OCI-LY1 (cell line): ENCODE data around the gene COL21A1.

Source experiments
- CTCF ChIP-seq: fragments of 200-600 bp; sonication (generic), shearing (Covaris generic); IDR thresholded peaks from 2 replicates; pipeline ENCODE4 v1.5.1; 2017; ENCODE audit warnings: mild to moderate bottlenecking, antibody characterized with exemption, low read length, moderate library complexity, mixed read lengths
- EZH2 ChIP-seq: fragments of 200-600 bp; sonication (generic), shearing (Covaris generic); IDR thresholded peaks from 2 replicates; pipeline ENCODE4 v1.8.0; 2017; ENCODE audit warnings: borderline replicate concordance, mixed run types, mild to moderate bottlenecking, antibody characterized with exemption, low read length, moderate library complexity, mixed read lengths

GRCh38 chr6:56048601-56049000 lies 198.8 kb downstream of the COL21A1 start:
- TF ChIP-seq CTCF, result no peak
- no peak for TF ChIP-seq EZH2
